Measurements from ENCODE around the gene MBD3.

MBD3 gene

GRCh38 chr19:1622007-1622406 is 29.3 kb upstream of the MBD3 start:
- CTCF ChIA-PET, result no interaction called here
- no peak for DNase-seq (ENCODE audit: extremely low spot score)
- POLR2A ChIA-PET, result no interaction called here
- TF ChIP-seq LEF1 (IDR thresholded peaks at IDR 0.05; ENCODE audit: borderline replicate concordance), result no peak
- TF ChIP-seq FOXA1 (IDR thresholded peaks at IDR 0.05), result no peak
- no peak for TF ChIP-seq SP1 (IDR thresholded peaks at IDR 0.05)
- TF ChIP-seq BHLHE40 (IDR thresholded peaks at IDR 0.05; ENCODE audit: borderline replicate concordance), result no peak
- no peak for TF ChIP-seq L3MBTL2 (conservative IDR thresholded peaks at IDR 0.05)
- TF ChIP-seq TARDBP (IDR thresholded peaks at IDR 0.05), result no peak
- TF ChIP-seq SUZ12 (IDR thresholded peaks at IDR 0.05), result no peak
- TF ChIP-seq ZNF384 (IDR thresholded peaks at IDR 0.05), result no peak
- no peak for TF ChIP-seq PKNOX1 (IDR thresholded peaks at IDR 0.05)
- no peak for TF ChIP-seq ELF4 (IDR thresholded peaks at IDR 0.05)

GRCh38 chr19:1621574-1621973 is 28.9 kb upstream of the MBD3 start:
- CTCF ChIA-PET, result no interaction called here
- DNase-seq (ENCODE audit: extremely low spot score), result no peak
- POLR2A ChIA-PET, result no interaction called here
- no peak for TF ChIP-seq TARDBP (IDR thresholded peaks at IDR 0.05)
- TF ChIP-seq PKNOX1 (IDR thresholded peaks at IDR 0.05), result no peak
- TF ChIP-seq FOXM1 (IDR thresholded peaks at IDR 0.05; ENCODE audit: borderline replicate concordance), result no peak
- no peak for TF ChIP-seq NFRKB (IDR thresholded peaks at IDR 0.05)
- TF ChIP-seq ZNF384 (IDR thresholded peaks at IDR 0.05), result no peak
- TF ChIP-seq SUZ12 (IDR thresholded peaks at IDR 0.05), result no peak
- no peak for TF ChIP-seq L3MBTL2 (conservative IDR thresholded peaks at IDR 0.05)
- TF ChIP-seq FOXK2 (IDR thresholded peaks at IDR 0.05), result no peak
- TF ChIP-seq SP1 (IDR thresholded peaks at IDR 0.05), result no peak
- no peak for TF ChIP-seq CTBP1 (IDR thresholded peaks at IDR 0.05; ENCODE audit: borderline replicate concordance)
- no peak for TF ChIP-seq LEF1 (IDR thresholded peaks at IDR 0.05; ENCODE audit: borderline replicate concordance)
- no peak for TF ChIP-seq ELF4 (IDR thresholded peaks at IDR 0.05)
- no peak for TF ChIP-seq ARNT (IDR thresholded peaks at IDR 0.05)
- no peak for TF ChIP-seq BHLHE40 (IDR thresholded peaks at IDR 0.05; ENCODE audit: borderline replicate concordance)
- no peak for TF ChIP-seq FOXA1 (IDR thresholded peaks at IDR 0.05)
- TF ChIP-seq HDGF (IDR thresholded peaks at IDR 0.05; ENCODE audit: borderline replicate concordance), result no peak

GRCh38 chr19:1621021-1621420 is 28.4 kb upstream of the MBD3 start:
- CTCF ChIA-PET, result no interaction called here
- POLR2A ChIA-PET, result no interaction called here
- no peak for DNase-seq (ENCODE audit: extremely low spot score)
- no peak for TF ChIP-seq FOXK2 (IDR thresholded peaks at IDR 0.05)
- no peak for TF ChIP-seq HDGF (IDR thresholded peaks at IDR 0.05; ENCODE audit: borderline replicate concordance)
- TF ChIP-seq SP1 (IDR thresholded peaks at IDR 0.05), result no peak
- no peak for TF ChIP-seq ELF4 (IDR thresholded peaks at IDR 0.05)
- TF ChIP-seq FOXA1 (IDR thresholded peaks at IDR 0.05), result no peak
- TF ChIP-seq CTBP1 (IDR thresholded peaks at IDR 0.05; ENCODE audit: borderline replicate concordance), result no peak
- no peak for TF ChIP-seq TARDBP (IDR thresholded peaks at IDR 0.05)
- no peak for TF ChIP-seq NFRKB (IDR thresholded peaks at IDR 0.05)
- TF ChIP-seq ARNT (IDR thresholded peaks at IDR 0.05), result no peak
- no peak for TF ChIP-seq PKNOX1 (IDR thresholded peaks at IDR 0.05)
- no peak for TF ChIP-seq ZNF384 (IDR thresholded peaks at IDR 0.05)
- TF ChIP-seq FOXM1 (IDR thresholded peaks at IDR 0.05; ENCODE audit: borderline replicate concordance), result no peak
- no peak for TF ChIP-seq LEF1 (IDR thresholded peaks at IDR 0.05; ENCODE audit: borderline replicate concordance)
- TF ChIP-seq SUZ12 (IDR thresholded peaks at IDR 0.05), result no peak
- TF ChIP-seq L3MBTL2 (conservative IDR thresholded peaks at IDR 0.05), result no peak
- no peak for TF ChIP-seq BHLHE40 (IDR thresholded peaks at IDR 0.05; ENCODE audit: borderline replicate concordance)

GRCh38 chr19:1620502-1620901 is 27.8 kb upstream of the MBD3 start:
- POLR2A ChIA-PET, result no interaction called here
- CTCF ChIA-PET, result no interaction called here
- no peak for TF ChIP-seq FOXA1 (IDR thresholded peaks at IDR 0.05)
- TF ChIP-seq SUZ12 (IDR thresholded peaks at IDR 0.05), result no peak
- TF ChIP-seq LEF1 (IDR thresholded peaks at IDR 0.05; ENCODE audit: borderline replicate concordance), result no peak
- no peak for TF ChIP-seq CTBP1 (IDR thresholded peaks at IDR 0.05; ENCODE audit: borderline replicate concordance)
- no peak for TF ChIP-seq ARNT (IDR thresholded peaks at IDR 0.05)
- no peak for TF ChIP-seq ELF4 (IDR thresholded peaks at IDR 0.05)
- TF ChIP-seq NFRKB (IDR thresholded peaks at IDR 0.05), result no peak
- no peak for TF ChIP-seq PKNOX1 (IDR thresholded peaks at IDR 0.05)
- TF ChIP-seq BHLHE40 (IDR thresholded peaks at IDR 0.05; ENCODE audit: borderline replicate concordance), result no peak
- no peak for DNase-seq (ENCODE audit: extremely low spot score)

GRCh38 chr19:1619703-1620102 is 27.0 kb upstream of the MBD3 start:
- ChIA-PET CTCF (no interaction called here), POLR2A (no interaction called here)
- DNase-seq (ENCODE audit: extremely low spot score), result no peak
- TF ChIP-seq PKNOX1 (IDR thresholded peaks at IDR 0.05) (no peak), NFRKB (IDR thresholded peaks at IDR 0.05) (no peak), SUZ12 (IDR thresholded peaks at IDR 0.05) (no peak), LEF1 (IDR thresholded peaks at IDR 0.05; ENCODE audit: borderline replicate concordance) (no peak), CTBP1 (IDR thresholded peaks at IDR 0.05; ENCODE audit: borderline replicate concordance) (no peak), FOXA1 (IDR thresholded peaks at IDR 0.05) (no peak), SP1 (IDR thresholded peaks at IDR 0.05) (no peak), FOXK2 (IDR thresholded peaks at IDR 0.05) (no peak), ZNF384 (IDR thresholded peaks at IDR 0.05) (no peak), HDGF (IDR thresholded peaks at IDR 0.05; ENCODE audit: borderline replicate concordance) (no peak), L3MBTL2 (conservative IDR thresholded peaks at IDR 0.05) (no peak), TARDBP (IDR thresholded peaks at IDR 0.05) (no peak), ARNT (IDR thresholded peaks at IDR 0.05) (no peak), ELF4 (IDR thresholded peaks at IDR 0.05) (no peak)
